HL-60/S4 (cell line): ENCODE measurements around the gene CARM1.
"Not testable (repeated sequence)": the region's sequence is repeated elsewhere in the genome, so short reads cannot be mapped to it uniquely, and the experiment has no call there.

Experiments used
- in situ Hi-C: fragments of 300-500 bp; cut with MboI; formaldehyde crosslinking; loops from 2 replicates; pipeline ENCODE4 v1.14.3; 2022; ENCODE audit warnings: low sequenced_read_pairs

CARM1 gene

GRCh38 chr19:10846500-10847202, 24.7 kb upstream of the CARM1 start:
- in situ Hi-C loops = no loop called here

DNA sequence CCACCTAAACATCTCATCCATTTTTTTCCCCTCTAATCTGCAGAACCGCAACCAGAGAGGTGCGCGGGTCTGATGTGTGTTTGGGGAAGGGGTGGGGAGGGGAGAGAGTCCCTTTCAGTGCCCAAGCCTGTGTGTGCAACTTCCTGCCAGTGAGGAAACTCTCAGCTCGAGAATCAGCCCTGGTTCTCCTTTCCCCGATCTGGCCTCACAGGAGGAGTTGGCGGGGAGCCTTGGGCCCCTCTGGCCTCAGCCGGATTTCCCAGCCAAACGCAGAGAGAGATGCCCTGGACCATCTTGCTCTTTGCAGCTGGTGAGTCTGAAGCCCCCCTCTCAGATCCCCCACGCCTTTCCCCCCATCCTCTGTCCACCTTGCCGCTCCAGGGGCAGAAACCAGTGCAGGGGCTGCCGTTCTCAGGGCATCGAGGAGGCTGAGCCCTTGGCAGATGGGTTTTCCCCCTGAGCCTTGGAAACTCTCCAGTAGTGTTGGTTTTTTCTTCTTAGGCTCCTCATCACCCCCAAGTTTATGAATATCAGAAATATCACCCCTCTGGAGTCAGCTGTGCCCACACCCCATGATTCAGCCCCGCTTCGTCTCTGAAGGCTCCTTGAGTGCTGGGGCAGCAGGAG, 23.0 kb upstream of the CARM1 start, which contains the start of gene C19orf38:
Gene C19orf38 (plus strand): TSS at position 186 of the 627 bp plus-strand sequence. CDS start 94 bp downstream, at position 280.
- in situ Hi-C loops = no loop called here

GRCh38 chr19:10850631-10851030, 20.7 kb upstream of the CARM1 start:
- in situ Hi-C loops = loop anchor here (10.0 kb wide), 1 partner anchor 136 kb away; the partner anchor contains the start of gene DNM2

- in situ Hi-C loops = loop anchor here (10.0 kb wide), 1 partner anchor 137 kb away; the partner anchor contains the start of gene DNM2
Observed at GRCh38 chr19:10852098-10852800, 19.1 kb upstream of the CARM1 start.

DNA sequence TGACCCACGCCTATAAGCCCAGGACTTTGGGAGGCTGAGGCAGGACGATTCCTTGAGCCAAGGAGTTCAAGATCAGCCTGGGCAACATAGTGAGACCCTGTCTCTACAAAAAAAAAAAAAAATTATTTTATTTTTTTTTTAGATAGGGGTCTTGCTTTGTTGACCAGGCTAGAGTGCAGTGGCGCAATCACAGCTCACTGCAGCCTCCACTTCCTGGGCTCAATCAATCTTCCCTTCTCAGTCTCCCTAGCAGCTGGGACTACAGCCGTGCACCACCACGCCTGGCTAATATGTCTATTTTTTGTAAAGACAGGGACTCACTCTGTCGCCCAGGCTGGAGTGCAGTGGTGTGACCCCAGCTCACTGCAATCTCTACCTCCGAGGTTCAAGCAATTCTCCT, 18.4 kb upstream of the CARM1 start:
- in situ Hi-C loops = loop anchor here (10.0 kb wide), 1 partner anchor 138 kb away; the partner anchor contains the start of gene DNM2

- in situ Hi-C loops = loop anchor here (10.0 kb wide), 1 partner anchor 140 kb away; the partner anchor contains the start of gene DNM2
Observed at GRCh38 chr19:10854350-10855089, 16.8 kb upstream of the CARM1 start.

DNA sequence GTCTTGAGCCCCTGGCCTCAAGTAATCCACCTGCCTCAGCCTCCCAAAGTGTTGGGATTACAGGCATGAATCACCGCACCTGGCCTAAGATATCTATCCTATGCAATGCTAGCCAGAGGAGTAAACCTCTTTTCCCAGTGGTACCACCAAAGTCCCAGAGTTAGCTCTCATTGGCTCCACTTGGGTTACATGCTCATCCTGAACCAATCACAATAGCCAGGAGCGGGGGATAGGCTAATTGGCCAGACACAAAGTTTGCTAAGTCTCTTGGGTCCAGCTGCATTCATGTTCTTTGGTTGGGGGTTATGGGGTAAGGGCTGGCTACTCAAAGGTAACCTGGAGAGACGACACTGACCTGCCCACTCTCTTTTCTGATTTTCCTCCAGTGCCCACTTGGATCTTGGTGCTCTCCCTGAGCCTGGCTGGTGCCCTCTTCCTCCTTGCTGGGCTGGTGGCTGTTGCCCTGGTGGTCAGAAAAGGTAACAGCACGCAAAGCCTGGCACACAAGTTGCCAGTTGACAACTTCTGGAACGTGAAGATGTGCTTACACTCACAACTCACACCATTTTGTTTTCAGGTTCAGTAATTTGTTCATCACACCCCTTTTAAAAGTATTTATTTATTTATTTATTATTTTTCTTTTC, 15.4 kb upstream of the CARM1 start:
- in situ Hi-C loops = loop anchor here (10.0 kb wide), 1 partner anchor 141 kb away; the partner anchor contains the start of gene DNM2

DNA sequence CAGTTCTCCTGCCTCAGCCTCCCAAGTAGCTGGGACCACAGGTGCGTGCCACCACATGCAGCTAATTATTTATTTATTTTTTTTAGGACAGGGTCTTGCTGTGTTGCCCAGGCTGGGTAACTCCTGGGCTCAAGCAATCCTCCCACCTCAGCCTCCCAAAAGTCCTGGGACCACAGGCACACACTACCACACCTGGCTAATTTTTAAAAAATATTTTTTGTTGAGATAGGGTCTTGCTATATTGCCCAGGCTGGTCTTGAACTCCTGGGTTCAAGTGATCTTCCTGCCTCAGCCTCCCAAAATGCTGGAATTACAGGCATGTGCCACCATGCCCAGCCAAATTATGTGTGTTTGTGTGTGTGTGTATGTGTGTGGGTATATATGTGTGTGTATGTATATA, 14.5 kb upstream of the CARM1 start:
- in situ Hi-C loops = loop anchor here (10.0 kb wide), 1 partner anchor 142 kb away; the partner anchor contains the start of gene DNM2

DNA sequence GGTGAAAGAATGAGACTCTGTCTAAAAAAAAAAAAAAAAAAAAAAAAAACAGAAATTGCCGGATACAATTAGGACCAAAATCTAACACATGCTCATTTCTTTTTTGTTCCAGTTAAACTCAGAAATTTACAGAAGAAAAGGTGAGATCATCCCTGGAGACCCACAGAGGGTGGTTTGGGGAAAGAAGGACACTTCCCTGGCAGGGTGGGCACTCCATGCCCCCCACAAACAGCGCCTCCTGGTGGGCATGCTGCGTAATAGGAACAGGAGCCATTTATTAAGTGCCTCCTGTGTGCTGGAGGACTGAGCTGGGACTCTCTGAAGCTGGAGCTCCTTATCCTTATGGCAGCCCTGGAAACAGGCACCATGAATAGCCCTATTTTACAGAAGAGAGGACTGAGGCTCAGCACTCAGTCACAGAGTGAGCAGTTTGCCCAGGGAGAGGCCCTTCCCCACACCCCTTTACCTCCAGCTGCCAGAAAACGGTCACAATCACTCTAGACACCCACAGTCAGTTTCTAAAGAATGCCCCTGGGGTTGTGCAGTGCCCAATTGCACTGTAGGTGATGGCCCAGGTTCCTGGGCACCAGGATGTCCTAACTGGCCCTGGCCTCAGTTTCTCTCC, 13.0 kb upstream of the CARM1 start:
- in situ Hi-C loops = loop anchor here (10.0 kb wide), 1 partner anchor 144 kb away; the partner anchor contains the start of gene DNM2

DNA sequence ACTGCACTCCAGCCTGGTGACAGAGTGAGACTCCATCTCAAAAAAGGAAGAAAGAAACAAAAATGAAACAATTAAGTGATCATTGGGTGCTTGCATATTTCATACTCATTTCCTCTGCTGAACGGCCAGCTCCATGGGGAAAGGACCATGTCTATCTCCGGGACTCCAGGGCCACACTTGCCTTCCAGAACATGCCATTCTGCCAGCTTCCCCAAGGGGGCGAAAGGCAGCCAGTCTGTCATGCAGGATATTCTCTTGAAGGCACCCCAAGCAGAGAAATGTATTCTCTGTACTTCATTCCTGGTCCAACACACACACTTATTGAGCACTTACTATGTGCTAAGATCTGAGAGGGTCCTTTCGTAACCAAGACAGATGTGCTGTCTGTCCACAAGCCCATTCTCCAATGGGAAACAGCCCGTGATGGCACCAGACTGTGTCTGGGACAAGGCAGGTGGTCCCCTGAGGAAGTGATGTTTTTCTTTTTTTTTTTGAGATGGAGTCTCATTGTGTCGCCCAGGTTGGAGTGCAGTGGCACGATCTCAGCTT, 10.2 kb upstream of the CARM1 start:
- in situ Hi-C loops = no loop called here

GRCh38 chr19:10862561-10863106, 8.7 kb upstream of the CARM1 start:
- in situ Hi-C loops = no loop called here

DNA sequence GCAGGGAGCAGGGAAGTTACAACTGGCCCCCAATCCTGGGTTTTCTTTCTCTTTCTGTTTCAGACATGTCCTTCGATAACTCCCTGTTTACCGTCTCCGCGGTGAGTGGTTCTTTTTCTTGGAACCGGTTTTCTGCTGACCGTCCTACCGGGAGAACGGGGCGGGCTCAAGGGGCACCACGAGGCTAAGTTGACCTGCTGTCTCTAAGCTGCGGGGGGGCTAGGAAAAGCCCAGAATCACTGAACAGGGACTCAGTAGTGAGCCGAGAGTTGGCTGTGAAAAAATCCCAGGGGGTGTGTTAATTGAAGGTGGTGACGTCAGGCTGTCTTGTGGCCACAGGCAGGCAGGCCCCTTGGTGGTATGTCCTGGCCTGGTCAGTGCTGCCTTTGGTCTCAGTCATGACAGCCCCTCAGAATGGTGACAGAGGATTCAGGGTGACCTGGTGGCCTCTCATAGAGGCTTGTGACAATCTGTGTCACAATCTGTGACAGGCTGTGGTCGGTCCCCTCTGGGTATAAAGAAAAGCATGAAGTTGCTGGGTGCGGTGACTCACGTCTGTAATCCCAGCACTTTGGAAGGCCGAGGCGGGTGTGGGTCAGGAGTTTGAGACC, 8.1 kb upstream of the CARM1 start:
- in situ Hi-C loops = no loop called here

GRCh38 chr19:10864538-10864899, 6.8 kb upstream of the CARM1 start:
- in situ Hi-C loops = no loop called here

DNA sequence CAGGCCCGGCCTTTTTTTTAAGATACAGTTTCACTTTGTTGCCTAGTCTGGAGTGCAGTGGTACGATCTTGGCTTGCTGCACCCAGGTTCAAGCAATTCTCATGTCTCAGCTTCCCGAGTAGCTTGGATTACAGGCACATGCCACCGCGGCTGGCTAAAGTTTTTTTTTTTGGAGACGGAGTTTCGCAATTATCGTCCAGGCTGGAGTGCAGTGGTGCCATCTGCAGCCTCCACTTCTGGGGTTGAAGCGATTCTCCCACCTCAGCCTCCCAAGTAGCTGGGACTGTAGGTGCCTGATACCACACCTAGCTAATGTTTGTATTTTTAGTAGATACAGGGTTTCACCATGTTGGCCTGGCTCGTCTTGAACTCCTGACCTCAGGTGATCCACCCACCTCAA, 4.9 kb upstream of the CARM1 start:
- in situ Hi-C loops = no loop called here

DNA sequence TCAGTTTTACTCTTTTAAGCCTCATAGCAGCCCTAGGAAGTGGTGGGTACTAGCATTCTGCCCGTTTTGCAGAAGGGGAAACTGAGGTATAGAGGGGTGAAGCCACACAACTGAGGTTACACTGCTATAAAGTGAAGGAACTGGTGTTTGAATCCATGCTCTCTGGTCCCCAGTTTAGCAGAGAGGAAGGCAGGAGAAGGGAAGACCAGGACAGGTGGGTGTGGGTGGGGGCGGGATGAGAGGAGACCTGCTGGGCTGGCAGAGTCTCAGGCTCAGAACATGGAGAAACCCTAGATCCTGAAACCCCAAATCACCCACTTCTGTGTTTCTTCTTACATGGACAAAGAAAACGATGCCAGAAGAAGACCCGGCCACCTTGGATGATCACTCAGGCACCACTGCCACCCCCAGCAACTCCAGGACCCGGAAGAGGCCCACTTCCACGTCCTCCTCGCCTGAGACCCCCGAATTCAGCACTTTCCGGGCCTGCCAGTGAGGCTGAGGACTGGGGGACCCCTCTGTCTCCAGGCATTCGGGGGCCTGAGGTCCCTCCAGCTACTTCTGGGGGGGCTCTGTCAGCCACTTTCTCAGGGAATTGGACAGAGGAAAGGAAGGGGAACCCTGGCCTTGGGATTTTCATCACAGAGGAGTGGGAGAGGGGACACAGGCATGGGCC, 2.3 kb upstream of the CARM1 start:
- in situ Hi-C loops = no loop called here

DNA sequence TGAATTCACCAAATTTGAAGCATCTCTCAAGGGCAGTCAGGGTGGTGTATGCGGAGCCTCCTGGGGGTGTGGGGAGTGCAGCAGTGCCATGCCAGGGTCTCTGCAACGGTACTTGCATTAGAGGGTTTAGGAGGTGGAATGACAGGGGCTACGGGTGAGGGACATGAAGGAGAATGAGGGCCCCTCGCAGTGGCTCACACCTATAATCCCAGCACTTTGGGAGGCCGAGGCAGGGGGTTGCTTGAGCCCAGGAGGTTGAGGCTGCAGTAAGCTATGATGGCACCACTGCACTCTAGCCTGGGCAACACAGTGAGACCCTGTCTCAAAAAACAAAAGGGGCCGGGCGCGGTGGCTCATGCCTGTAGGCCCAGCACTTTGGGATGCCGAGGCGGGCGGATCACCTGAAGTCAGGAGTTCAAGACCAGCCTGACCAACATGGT, 1.5 kb upstream of the CARM1 start:
- in situ Hi-C loops = not testable (repeated sequence)

DNA sequence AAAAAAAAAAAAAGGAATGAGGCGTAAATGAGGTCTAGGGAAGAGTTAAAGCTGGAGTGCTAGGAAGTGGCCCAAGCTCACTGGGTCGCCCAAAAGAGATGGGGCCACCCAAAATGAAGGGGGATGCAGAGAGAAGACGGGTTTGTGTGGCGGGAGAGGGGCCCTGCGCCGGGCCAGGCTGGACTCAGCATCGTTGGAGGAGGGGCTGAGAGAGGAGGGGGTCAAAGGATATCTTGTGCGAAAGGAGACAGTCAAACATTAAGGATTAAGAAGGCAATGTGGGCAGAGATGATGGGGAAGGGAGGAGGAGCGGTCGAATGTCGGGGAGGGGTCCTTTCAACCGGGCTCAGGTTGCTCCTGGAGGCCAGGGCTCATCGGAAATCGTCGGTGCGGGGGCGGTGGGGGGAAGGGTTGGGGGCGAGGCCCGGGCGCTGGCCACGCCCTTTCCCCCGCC, 825 bp upstream of the CARM1 start:
- in situ Hi-C loops = no loop called here
